K562 (cell line): ENCODE data around the gene NUPR1. TPM values are rescaled to one million over a fixed set of nuclear protein-coding genes. Genes with fewer than 3 reads are reported as not detected.

ENCODE experiments used
- ATAC-seq: fragments of 200-7000 bp; cut with Tn5 transposase; 3 replicates; pipeline ENCODE4 v1.9.1; 2020; ENCODE audit warnings: moderate library complexity
- BruUV-seq: library from RNA; stranded (reverse); fragments of 400-500 nt; replicated peaks from 2 replicates; lab custom pipeline; 2021; lab: Mats Ljungman, UMichigan
- CTCF ChIA-PET: fragments of 300-600 bp; formaldehyde crosslinking; extraction: SDS; loops from one replicate; lab custom pipeline; 2021; ENCODE audit warnings: low intra/inter-chr PET ratio; lab: Yijun Ruan, JAX
- POLR2A ChIA-PET: fragments of 300-600, 350-650 bp; sonication (Branson Sonifier 250); formaldehyde crosslinking; extraction: SDS; loops from one replicate; lab custom pipeline; 2021; ENCODE audit warnings: antibody characterized with exemption, inconsistent platforms; lab: Yijun Ruan, JAX
- DNase-seq, 4 experiments: peaks; one replicate each; pipeline versions ENCODE4 v3.0.0 to v3.0.0-alpha.2; 2011 to 2018; ENCODE audit warnings: low spot score in 3 of 4, mixed read lengths in 3 of 4; ENCODE audit errors: extremely low read depth in 1 of 4
- FAIRE-seq: peaks from 2 replicates; lab custom pipeline; 2011; peaks lifted over from hg19 to GRCh38; lab: Jason Lieb, UNC
- H2AFZ ChIP-seq: 2 replicates; pipeline ENCODE4 v1.6.0; 2011; ENCODE audit warnings: low read depth, low read length, control low read depth, inconsistent platforms
- H3K27ac ChIP-seq: fragments of 200-600 bp; 3 replicates; pipeline ENCODE4 v1.8.0; 2011; ENCODE audit warnings: low read depth, mild to moderate bottlenecking, control low read depth, inconsistent platforms, low read length, moderate library complexity, mixed read lengths; ENCODE audit errors: extremely low read depth
- H3K27me3 ChIP-seq, 2 experiments: fragments of 300-600 bp in 1 of 2; 2 replicates in 1 of 2; 3 replicates in 1 of 2; pipeline versions ENCODE4 v1.6.0 to v1.8.0; 2011; ENCODE audit warnings: inconsistent platforms in 2 of 2, low read length in 2 of 2, mild to moderate bottlenecking in 1 of 2, mixed read lengths in 1 of 2, moderate library complexity in 1 of 2; ENCODE audit not compliant: control insufficient read depth in 2 of 2, insufficient read depth in 2 of 2
- H3K36me3 ChIP-seq: fragments of 300-600 bp; 3 replicates; pipeline ENCODE4 v1.8.0; 2011; ENCODE audit warnings: mild to moderate bottlenecking, low read length, inconsistent platforms; ENCODE audit not compliant: control insufficient read depth, insufficient read depth
- H3K4me1 ChIP-seq, 2 experiments: fragments of 200-600 bp in 1 of 2; replicated peaks in 1 of 2; 2 replicates in 1 of 2; 3 replicates in 1 of 2; pipeline versions ENCODE4 v1.5.1 to v1.8.0; 2011; ENCODE audit warnings: inconsistent platforms in 2 of 2, low read length in 2 of 2, mild to moderate bottlenecking in 1 of 2, mixed read lengths in 1 of 2, moderate library complexity in 1 of 2; ENCODE audit not compliant: control insufficient read depth in 2 of 2, insufficient read depth in 2 of 2
- H3K4me2 ChIP-seq: 2 replicates; pipeline ENCODE4 v1.6.1; 2011; ENCODE audit warnings: low read length, control low read depth, inconsistent platforms, mixed read lengths; ENCODE audit not compliant: insufficient read depth
- H3K4me3 ChIP-seq: fragments of 200-600 bp; sonication (generic), shearing (Covaris generic); 2 replicates; pipeline ENCODE4 v1.5.1; 2016; ENCODE audit warnings: control low read depth, inconsistent platforms
- H3K79me2 ChIP-seq: fragments of 200-600 bp; 3 replicates; pipeline ENCODE4 v1.8.0; 2011; ENCODE audit warnings: low read length, inconsistent platforms; ENCODE audit not compliant: control insufficient read depth, insufficient read depth
- H3K9ac ChIP-seq, 2 experiments: 2 replicates each; pipeline versions ENCODE4 v1.6.0 to v1.6.1; 2011; ENCODE audit warnings: low read depth in 2 of 2, low read length in 2 of 2, control low read depth in 1 of 2, inconsistent platforms in 1 of 2, mild to moderate bottlenecking in 1 of 2, mixed read lengths in 1 of 2; ENCODE audit not compliant: insufficient read depth in 1 of 2
- H3K9me1 ChIP-seq: one replicate; pipeline ENCODE4 v1.6.0; 2011; ENCODE audit warnings: inconsistent platforms, mild to moderate bottlenecking, low read length, moderate library complexity; ENCODE audit not compliant: control insufficient read depth, insufficient read depth
- H3K9me3 ChIP-seq: replicated peaks from 2 replicates; pipeline ENCODE4 v1.5.1; 2011; ENCODE audit warnings: low read depth, low read length, inconsistent platforms; ENCODE audit not compliant: control insufficient read depth, insufficient read depth
- H4K20me1 ChIP-seq: replicated peaks from 2 replicates; pipeline ENCODE4 v1.6.1; 2011; ENCODE audit warnings: low read length, inconsistent platforms, mixed read lengths; ENCODE audit not compliant: control insufficient read depth, insufficient read depth
- BRF2 ChIP-seq: IDR thresholded peaks from 3 replicates; pipeline ENCODE4 v1.6.1; 2011; ENCODE audit warnings: borderline replicate concordance, mild to moderate bottlenecking; ENCODE audit not compliant: insufficient read length, insufficient read depth
- ELF2 ChIP-seq: fragments of 250-450 bp; sonication (Bioruptor Pico); IDR thresholded peaks from 2 replicates; pipeline ENCODE4 v1.5.0; 2021; ENCODE audit warnings: mild to moderate bottlenecking
- HDAC1 ChIP-seq, 2 experiments: fragments of 450-650 bp; IDR thresholded peaks; 2 replicates each; pipeline ENCODE4 v1.6.1; 2016 to 2017; ENCODE audit warnings: inconsistent platforms in 1 of 2, mild to moderate bottlenecking in 1 of 2, moderate library complexity in 1 of 2
- HMGXB4 ChIP-seq: sonication (generic); formaldehyde crosslinking; IDR thresholded peaks from 2 replicates; pipeline ENCODE4 v1.8.1; 2023; ENCODE audit warnings: mild to moderate bottlenecking, missing genetic modification reagents
- ID3 ChIP-seq, 2 experiments: fragments of 250-450 bp in 1 of 2; fragments of 450-650 bp in 1 of 2; sonication (Bioruptor Pico) in 1 of 2; IDR thresholded peaks; 2 replicates each; pipeline versions ENCODE4 v1.6.1 to v1.8.0; 2016 to 2021; ENCODE audit warnings: mild to moderate bottlenecking in 2 of 2, moderate library complexity in 2 of 2, missing compliant biosample characterization in 1 of 2, missing genetic modification characterization in 1 of 2
- KLF1 ChIP-seq: fragments of 450-650 bp; IDR thresholded peaks from 2 replicates; pipeline ENCODE4 v1.6.1; 2016; ENCODE audit warnings: missing genetic modification characterization, missing compliant biosample characterization
- MAFF ChIP-seq: IDR thresholded peaks from 2 replicates; pipeline ENCODE4 v1.6.1; 2012; ENCODE audit warnings: low read length, improper control_type of control experiment
- MCM7 ChIP-seq, 2 experiments: fragments of 450-650 bp; IDR thresholded peaks; 2 replicates each; pipeline ENCODE4 v1.6.1; 2016 to 2018
- MEF2A ChIP-seq: IDR thresholded peaks from 2 replicates; pipeline ENCODE4 v1.6.1; 2011; ENCODE audit warnings: low read depth, mild to moderate bottlenecking, low read length, moderate library complexity; ENCODE audit not compliant: control insufficient read depth
- NFE2L1 ChIP-seq: fragments of 450-650 bp; IDR thresholded peaks from 2 replicates; pipeline ENCODE4 v1.6.1; 2016; ENCODE audit warnings: missing genetic modification characterization, low read depth, mild to moderate bottlenecking, missing compliant biosample characterization, moderate library complexity, borderline replicate concordance
- PHB2 ChIP-seq: fragments of 450-650 bp; IDR thresholded peaks from 2 replicates; pipeline ENCODE4 v1.6.1; 2017; ENCODE audit warnings: low read depth
- PYGO2 ChIP-seq: fragments of 450-650 bp; IDR thresholded peaks from 2 replicates; pipeline ENCODE4 v1.6.1; 2016; ENCODE audit warnings: mild to moderate bottlenecking, missing genetic modification characterization, moderate library complexity, missing compliant biosample characterization
- STAG1 ChIP-seq: sonication (generic); formaldehyde crosslinking; IDR thresholded peaks from 2 replicates; pipeline ENCODE4 v1.5.0; 2020; ENCODE audit warnings: missing genetic modification reagents, borderline replicate concordance
- ZNF695 ChIP-seq: fragments of 450-650 bp; formaldehyde crosslinking; IDR thresholded peaks from 2 replicates; pipeline ENCODE4 v1.4.0; 2020; ENCODE audit warnings: mild to moderate bottlenecking, moderate library complexity
- WGBS: fragments of 100-300 bp; shearing (Covaris generic); methylation state at CpG from one replicate; pipeline ENCODE4 v1.1.6; 2016; ENCODE audit warnings: low coverage, mixed read lengths; ENCODE audit not compliant: insufficient coverage; ENCODE audit errors: missing lambda C conversion rate; 5-methylcytosine and 5-hydroxymethylcytosine counted together
- in situ Hi-C: fragments of 300-500 bp; cut with MboI; formaldehyde crosslinking; loops from 4 replicates; pipeline ENCODE4 v1.15.0; 2018; ENCODE audit warnings: inconsistent platforms, mixed read lengths
- intact Hi-C: fragments of 100-400 bp; cut with micrococcal nuclease; formaldehyde crosslinking; loops from 2 replicates; pipeline ENCODE4 v1.14.2; 2022
- polyA plus RNA-seq, 8 experiments: library from polyadenylated mRNA; depleted of rRNA in 4 of 8; stranded (reverse) in 5 of 8; unstranded in 3 of 8; fragments of >200 nt; fragmentation: Nextera tagmentation in 2 of 8; fragmentation: Illumina TruSeq in 1 of 8; extraction: Ambion mirVana in 2 of 8; extraction: Trizol in 1 of 8; gene quantifications; 2 replicates each; pipeline versions ENCODE4 v1.2.1 to v1.2.3, GENCODE V29; 2011 to 2014; ENCODE audit warnings: inconsistent platforms in 1 of 8, missing spikeins in 1 of 8
- total RNA-seq, 7 experiments: library from RNA; depleted of rRNA in 6 of 7; stranded (reverse); fragments of >200 nt in 6 of 7; fragmentation: Illumina TruSeq in 2 of 7; extraction: Trizol in 2 of 7; gene quantifications; 2 replicates each; pipeline versions ENCODE4 v1.2.1 to v1.2.3, GENCODE V29; 2011 to 2021; ENCODE audit warnings: low replicate concordance in 1 of 7

NUPR1 gene
- total and polyA plus RNA-seq, 9 of the 15 experiments (the other 6 are each of a cell fraction or from before 2014, with no cell fraction given) = 0.07 to 1.5 (median 0.27) TPM

- no peak overlapping the region for H3K9ac ChIP-seq
- CTCF ChIA-PET = no interaction called here
- H3K79me2 ChIP-seq = no peaks in the 10 kb centered on the region
- no peak overlapping the region for H3K4me2 ChIP-seq
- peaks cover 0 to 21% of the 10 kb centered on the region in 2 experiments; a peak in 4 of 5 replicates for H3K27me3 ChIP-seq
- intact Hi-C loops = no loop called here
- 16% methylated on average over 7 of the region's 7 CpGs for WGBS
- POLR2A ChIA-PET = no interaction called here
- H3K9me3 ChIP-seq = no peaks in the 10 kb centered on the region
- in situ Hi-C loops = loop anchor here (25.0 kb wide), 2 partner anchors 166 to 941 kb away; partner anchors contain the start of gene EIF3C
- H2AFZ ChIP-seq = no peak overlapping the region
- FAIRE-seq = no peak
- ATAC-seq = no peak
- H4K20me1 ChIP-seq = no peaks in the 10 kb centered on the region
- no TSS peak for BruUV-seq
- no peak overlapping the region for H3K4me3 ChIP-seq
- peaks cover 0 to 6% of the 10 kb centered on the region in 2 experiments; a peak in 2 of 5 replicates for H3K4me1 ChIP-seq
- H3K9me1 ChIP-seq = no peaks in the 10 kb centered on the region
- no peak for DNase-seq
- H3K27ac ChIP-seq = no peak overlapping the region
- no peaks in the 10 kb centered on the region for H3K36me3 ChIP-seq
- TF ChIP-seq PHB2 (no peak), KLF1 (tag) (no peak), NFE2L1 (tag) (no peak), ID3 (CRISPR knock-in tag; IDR thresholded peaks at IDR 0.05) (no peak), ID3 (tag; IDR thresholded peaks at IDR 0.05) (no peak), MEF2A (no peak), HMGXB4 (CRISPR knock-in tag) (no peak), STAG1 (CRISPR knock-in tag) (no peak), ELF2 (CRISPR knock-in tag) (no peak), BRF2 (no peak), HDAC1 (IDR thresholded peaks at IDR 0.05) (no peak), MCM7 (IDR thresholded peaks at IDR 0.05) (no peak), PYGO2 (tag) (no peak), MAFF (no peak), ZNF695 (no peak)
Measured at GRCh38 chr16:28546626-28547025, 7.9 kb upstream of the NUPR1 start.
